MG63 (cell line): ENCODE results near the gene TKFC. TPM values are rescaled to one million over a fixed set of nuclear protein-coding genes. Genes with fewer than 3 reads are reported as not detected.

Source experiments
- DNase-seq: peaks from one replicate; pipeline ENCODE4 v3.0.0-alpha.2; 2020
- H3K27me3 ChIP-seq: fragments of 250-450 bp; sonication (Bioruptor Pico); 2 replicates; pipeline ENCODE4 v1.5.1; 2020; ENCODE audit warnings: mild to moderate bottlenecking, moderate library complexity
- H3K36me3 ChIP-seq: fragments of 250-450 bp; sonication (Bioruptor Pico); 2 replicates; pipeline ENCODE4 v1.5.1; 2020; ENCODE audit warnings: mild to moderate bottlenecking, moderate library complexity
- H3K4me3 ChIP-seq: fragments of 250-450 bp; sonication (Bioruptor Pico); 2 replicates; pipeline ENCODE4 v1.5.1; 2020; ENCODE audit warnings: mild to moderate bottlenecking, moderate library complexity
- H3K9me3 ChIP-seq: fragments of 250-450 bp; sonication (Bioruptor Pico); 2 replicates; pipeline ENCODE4 v1.5.1; 2020; ENCODE audit warnings: mild to moderate bottlenecking, moderate library complexity
- total RNA-seq: library from RNA; depleted of rRNA; stranded (reverse); fragments of >200 nt; shearing (Covaris generic); gene quantifications from 2 replicates; pipeline ENCODE4 v1.2.3, GENCODE V29; 2014; ENCODE audit warnings: low replicate concordance

Gene TKFC
- total RNA-seq, 1 experiment from 2014 or later = 36.0 TPM

DNA sequence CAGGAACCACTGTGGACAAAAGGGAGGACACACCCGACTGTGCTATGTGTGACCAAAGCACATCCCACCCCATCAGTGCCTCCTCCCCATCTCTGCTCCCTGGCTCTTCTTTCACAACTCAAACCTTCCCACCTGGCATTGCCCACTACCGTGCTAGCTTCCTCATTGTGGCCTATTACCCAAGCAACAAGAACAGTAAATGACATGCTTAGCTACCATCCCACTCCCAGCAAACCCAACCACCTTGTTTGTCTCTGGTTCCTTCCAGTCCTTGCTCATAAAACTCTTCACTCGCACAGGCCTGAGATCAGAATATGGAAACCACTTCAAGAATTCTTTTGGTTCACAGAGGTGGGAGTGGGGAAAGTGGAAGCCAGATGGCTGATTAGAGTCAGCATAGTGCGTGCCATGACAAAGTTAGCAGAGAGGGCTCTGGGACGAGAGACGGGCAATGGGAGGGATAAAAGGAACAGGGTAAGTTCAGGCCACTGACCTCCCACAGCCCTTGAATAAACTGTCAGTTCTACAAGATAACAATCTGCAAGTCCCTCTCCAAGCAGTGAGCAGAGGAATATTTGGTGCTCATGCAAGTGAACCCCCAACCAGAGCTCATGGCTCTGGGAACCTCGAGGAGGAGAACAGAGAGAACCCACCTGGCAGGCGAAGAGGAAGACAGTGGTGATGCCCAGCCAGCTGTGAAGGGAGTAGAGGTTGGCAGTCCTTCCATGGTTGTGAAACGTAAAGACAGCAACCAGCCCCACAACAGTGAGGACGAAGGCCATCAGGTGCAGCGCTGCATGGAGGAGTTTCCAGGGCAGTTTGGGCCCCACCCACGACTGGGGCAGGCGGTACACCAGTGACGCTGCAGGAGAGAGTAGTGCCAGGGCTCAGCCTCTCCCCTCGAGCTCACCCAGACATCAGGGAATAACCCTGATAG lies 20.4 kb downstream of the TKFC start:
- H3K36me3 ChIP-seq = peaks cover 19% of the 10 kb centered on the region
- no peaks in the 10 kb centered on the region for H3K9me3 ChIP-seq
- no peak overlapping the region for H3K4me3 ChIP-seq
- H3K27me3 ChIP-seq = no peaks in the 10 kb centered on the region
- DNase-seq = no peak

DNA sequence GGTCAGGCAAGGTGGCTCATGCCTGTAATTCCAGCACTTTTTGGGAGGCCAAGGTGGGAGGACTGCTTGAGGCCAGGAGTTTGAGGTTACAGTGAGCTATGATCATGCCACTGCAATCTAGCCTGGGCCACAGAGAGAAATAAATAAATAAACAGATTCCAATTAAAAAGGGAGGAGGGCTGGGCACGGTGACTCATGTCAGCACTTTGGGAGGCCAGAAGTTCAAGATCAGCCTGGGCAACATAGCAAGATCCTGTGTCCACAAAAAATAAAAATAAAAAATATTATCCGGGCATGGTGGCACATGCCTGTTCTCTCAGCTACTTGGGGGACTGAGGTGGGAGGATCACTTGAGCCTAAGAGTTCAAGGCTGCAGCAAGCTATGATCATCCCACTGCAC lies 21.2 kb downstream of the TKFC start:
- Histone ChIP-seq H3K9me3 (no peaks in the 10 kb centered on the region), H3K4me3 (no peak overlapping the region), H3K36me3 (peaks cover 15% of the 10 kb centered on the region), H3K27me3 (no peaks in the 10 kb centered on the region)
- no peak for DNase-seq

DNA sequence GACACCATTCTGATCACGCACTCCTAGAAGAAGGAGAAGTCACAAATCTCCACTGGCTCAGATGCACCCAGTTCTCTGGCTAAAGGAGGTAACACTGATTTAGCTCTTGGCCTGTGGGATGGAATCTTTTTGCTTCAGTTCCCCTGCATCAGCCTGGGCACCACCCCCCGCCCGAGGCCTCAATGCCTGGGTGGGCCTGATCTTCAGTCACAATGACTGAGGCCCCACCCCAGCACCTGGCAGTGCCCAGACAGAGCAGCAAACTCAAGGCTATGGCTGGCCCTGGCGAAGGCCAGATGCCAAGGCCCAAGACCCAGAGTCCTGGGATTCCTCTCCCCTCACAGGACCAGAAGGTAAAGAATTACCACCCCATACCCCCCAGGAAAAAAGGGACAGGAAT lies 23.7 kb downstream of the TKFC start:
- no peaks in the 10 kb centered on the region for H3K27me3 ChIP-seq
- no peak overlapping the region for H3K4me3 ChIP-seq
- no peak for DNase-seq
- peaks cover 9% of the 10 kb centered on the region for H3K36me3 ChIP-seq
- H3K9me3 ChIP-seq = no peaks in the 10 kb centered on the region

DNA sequence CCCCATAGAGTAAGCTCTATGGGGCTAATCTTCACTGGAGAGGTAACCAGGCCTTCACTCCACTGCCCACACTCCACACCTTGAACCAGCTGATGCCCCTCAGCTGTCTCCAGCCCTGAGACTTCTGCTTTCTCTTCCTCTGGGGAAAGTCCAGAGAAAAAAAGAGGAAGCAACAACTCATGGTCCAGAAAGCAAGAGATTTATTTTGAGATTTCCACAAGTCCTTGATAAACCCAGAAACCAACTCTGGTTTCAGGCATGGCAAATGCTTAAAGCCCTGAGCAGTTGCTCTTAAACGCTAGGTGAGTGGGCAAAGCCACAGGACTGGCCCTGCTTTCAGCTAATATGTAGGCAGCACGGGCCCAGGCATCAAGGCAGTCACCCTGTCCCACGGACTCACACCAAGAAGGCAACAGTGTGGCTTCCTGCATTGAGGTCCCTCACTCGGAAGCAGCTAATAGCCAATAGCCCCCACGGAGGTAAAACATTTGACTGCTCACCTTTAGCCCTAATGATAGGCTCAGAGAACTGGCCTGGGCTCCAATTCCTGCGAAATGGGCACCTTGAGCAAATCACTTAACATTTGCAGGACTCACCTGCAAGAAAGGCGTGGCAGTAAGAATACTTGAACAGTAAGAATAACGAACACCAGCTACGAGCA lies 24.3 kb downstream of the TKFC start:
- no peak for DNase-seq
- Histone ChIP-seq H3K4me3 (no peak overlapping the region), H3K9me3 (no peaks in the 10 kb centered on the region), H3K27me3 (no peaks in the 10 kb centered on the region), H3K36me3 (peaks cover 6% of the 10 kb centered on the region; the same call in 1 of the 2 replicates)

DNA sequence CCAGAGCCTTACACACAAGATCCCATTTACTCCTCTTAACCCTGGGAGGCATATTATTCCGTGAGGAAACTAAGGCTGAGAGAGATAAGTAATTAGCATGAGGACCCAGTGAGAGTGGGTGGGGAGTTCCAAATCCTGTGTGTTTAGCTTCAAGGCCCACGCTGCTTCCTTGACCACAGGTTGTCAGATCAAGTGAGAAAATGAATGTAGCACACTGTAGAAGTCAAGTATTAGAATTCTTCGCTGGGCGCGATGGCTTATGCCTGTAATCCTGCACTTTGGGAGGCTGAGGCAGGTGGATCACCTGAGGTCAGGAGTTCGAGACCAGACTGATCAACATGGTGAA lies 24.8 kb downstream of the TKFC start:
- Histone ChIP-seq H3K27me3 (no peaks in the 10 kb centered on the region), H3K4me3 (no peak overlapping the region), H3K36me3 (peaks cover 3% of the 10 kb centered on the region; the same call in 1 of the 2 replicates), H3K9me3 (no peaks in the 10 kb centered on the region)
- no peak for DNase-seq

DNA sequence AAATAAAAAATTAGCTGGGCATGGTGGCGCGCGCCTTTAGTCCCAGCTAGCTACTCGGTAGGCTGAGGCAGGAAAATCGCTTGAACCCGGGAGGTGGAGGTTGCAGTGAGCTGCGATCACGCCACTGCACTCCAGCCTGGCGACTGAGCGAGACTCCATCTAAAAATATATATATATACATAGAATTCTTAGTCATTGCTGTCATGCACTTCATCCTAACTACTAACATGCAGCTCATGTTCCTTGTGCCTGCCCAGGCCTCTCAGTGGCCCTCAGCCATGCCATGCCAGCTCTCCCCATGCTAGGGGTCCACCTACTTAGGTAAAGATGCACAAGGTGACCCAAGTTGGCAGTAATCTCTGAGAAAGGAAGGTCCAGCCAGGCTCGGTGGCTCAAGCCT lies 25.5 kb downstream of the TKFC start:
- Histone ChIP-seq H3K27me3 (no peaks in the 10 kb centered on the region), H3K9me3 (no peaks in the 10 kb centered on the region), H3K36me3 (peaks cover 8% of the 10 kb centered on the region), H3K4me3 (no peak overlapping the region)
- DNase-seq = no peak

DNA sequence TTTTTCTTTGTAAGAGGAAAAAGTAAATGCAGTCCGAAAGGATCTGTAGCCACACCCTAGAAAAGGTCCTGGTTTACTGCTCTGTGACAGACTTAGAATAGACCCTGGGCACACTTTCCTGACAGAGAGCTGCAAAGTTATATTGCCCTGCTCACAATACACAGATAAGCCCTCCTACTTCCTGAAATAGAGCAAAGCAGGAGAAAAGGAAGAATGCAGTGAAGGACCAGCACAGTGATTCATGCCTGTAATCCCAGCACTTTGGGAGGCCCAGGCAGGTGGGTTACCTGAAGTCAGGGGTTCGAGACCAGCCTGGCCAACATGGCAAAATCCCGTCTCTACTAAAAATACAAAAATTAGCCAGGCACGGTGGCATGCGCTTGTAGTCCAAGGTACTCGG lies 26.5 kb downstream of the TKFC start:
- DNase-seq = no peak
- no peaks in the 10 kb centered on the region for H3K9me3 ChIP-seq
- H3K27me3 ChIP-seq = no peaks in the 10 kb centered on the region
- H3K36me3 ChIP-seq = peaks cover 17% of the 10 kb centered on the region
- no peak overlapping the region for H3K4me3 ChIP-seq

DNA sequence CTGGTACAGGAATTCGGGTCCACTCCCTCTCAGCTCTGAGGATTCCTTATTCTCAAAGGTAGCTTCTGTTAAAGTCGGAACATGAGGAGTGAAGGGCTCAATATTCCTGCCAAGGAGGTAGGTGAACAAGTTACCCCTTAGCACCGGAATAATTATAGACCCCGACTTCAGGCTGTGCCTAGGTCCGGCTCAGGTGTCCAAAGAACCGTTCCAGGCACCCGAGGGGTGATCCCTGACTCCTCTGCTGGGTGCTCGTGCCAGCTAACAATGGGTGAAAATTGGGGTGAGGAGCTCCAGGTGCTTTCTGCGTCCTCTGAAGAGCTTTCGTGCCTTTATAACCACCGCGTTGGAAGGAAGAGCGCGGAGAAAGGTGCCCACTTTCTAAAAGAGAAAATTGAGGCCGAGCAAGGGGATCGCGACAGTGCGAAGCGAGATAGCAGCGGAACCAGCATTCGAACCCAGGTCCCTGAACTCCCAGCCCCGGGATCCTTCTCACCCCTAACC lies 28.3 kb downstream of the TKFC start:
- H3K36me3 ChIP-seq = peaks cover 35% of the 10 kb centered on the region
- H3K27me3 ChIP-seq = no peaks in the 10 kb centered on the region
- peak overlapping the region; percentile 73 for H3K4me3 ChIP-seq
- DNase-seq = no peak
- no peaks in the 10 kb centered on the region for H3K9me3 ChIP-seq

DNA sequence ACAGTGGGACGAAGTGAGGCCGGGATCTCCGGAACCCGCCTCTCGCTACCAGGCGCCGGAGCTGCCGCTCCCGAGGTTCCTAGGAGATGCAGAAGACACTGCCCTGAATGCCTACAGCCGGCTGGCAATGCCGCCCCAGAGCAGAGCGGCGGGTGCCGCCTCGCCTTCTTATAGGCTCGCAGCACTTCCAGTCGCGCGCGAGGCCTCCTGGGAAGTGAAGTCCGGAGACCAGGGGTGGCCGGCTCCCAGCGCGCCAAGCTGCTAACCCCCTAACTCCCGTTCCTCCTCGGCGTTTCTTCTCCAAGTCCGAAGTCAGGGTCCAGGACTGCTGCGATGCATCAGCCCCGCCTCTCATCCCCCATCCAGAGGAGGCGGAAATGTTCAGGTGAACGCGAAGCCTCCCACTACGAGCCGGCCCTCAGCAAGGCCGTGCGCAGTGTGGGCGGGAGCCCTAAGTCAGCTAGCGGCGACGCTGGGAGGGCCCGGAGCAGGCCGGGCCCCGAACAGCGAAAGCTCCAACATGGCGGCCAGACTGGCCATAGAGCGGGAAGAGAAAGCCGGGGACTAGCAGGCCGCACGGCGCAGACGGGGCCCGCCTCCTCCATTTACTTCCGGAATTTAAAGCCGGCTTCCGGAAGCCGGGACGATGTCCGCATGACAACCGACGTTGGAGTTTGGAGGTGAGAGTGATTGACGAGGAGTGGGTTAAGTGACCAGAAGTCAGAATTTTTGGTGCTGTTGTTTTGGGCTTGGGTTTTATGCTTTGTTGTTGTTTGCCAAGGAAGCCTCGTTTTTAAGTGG lies 28.9 kb downstream of the TKFC start, which contains the start of the genes CYB561A3 and TMEM138:
Gene CYB561A3, minus strand, starts transcription at position 142 of the 801 bp plus-strand sequence. CDS start 5,169 bp downstream, outside the sequence.
Gene TMEM138, plus strand, starts transcription at position 634 of the 801 bp plus-strand sequence. CDS start 2,017 bp downstream, outside the sequence.
- peak; percentile 95 for DNase-seq
- no peaks in the 10 kb centered on the region for H3K27me3 ChIP-seq
- H3K4me3 ChIP-seq = peak within 1 kb of the TSS; percentile 73
- H3K9me3 ChIP-seq = no peaks in the 10 kb centered on the region
- peaks cover 41% of the 10 kb centered on the region for H3K36me3 ChIP-seq

DNA sequence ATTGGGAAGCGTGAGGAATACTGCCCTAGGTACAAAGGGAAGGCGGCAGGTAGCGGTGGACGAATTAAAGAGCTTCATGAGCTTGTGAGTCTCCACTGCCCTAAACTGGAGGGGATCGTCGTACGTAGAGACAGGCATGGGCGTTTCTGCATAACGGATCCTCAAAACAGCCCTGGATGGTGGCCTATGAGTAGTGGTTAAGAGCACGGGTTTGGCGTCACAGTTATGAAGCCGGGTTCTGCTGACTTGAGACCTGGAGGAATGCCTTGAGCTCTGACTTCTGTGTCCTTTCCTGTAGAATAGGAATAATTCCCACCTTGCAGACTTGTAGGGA lies 29.5 kb downstream of the TKFC start:
- peaks cover 47% of the 10 kb centered on the region for H3K36me3 ChIP-seq
- peak; percentile 26 for DNase-seq
- no peaks in the 10 kb centered on the region for H3K9me3 ChIP-seq
- peak overlapping the region; percentile 73 for H3K4me3 ChIP-seq
- H3K27me3 ChIP-seq = no peaks in the 10 kb centered on the region

DNA sequence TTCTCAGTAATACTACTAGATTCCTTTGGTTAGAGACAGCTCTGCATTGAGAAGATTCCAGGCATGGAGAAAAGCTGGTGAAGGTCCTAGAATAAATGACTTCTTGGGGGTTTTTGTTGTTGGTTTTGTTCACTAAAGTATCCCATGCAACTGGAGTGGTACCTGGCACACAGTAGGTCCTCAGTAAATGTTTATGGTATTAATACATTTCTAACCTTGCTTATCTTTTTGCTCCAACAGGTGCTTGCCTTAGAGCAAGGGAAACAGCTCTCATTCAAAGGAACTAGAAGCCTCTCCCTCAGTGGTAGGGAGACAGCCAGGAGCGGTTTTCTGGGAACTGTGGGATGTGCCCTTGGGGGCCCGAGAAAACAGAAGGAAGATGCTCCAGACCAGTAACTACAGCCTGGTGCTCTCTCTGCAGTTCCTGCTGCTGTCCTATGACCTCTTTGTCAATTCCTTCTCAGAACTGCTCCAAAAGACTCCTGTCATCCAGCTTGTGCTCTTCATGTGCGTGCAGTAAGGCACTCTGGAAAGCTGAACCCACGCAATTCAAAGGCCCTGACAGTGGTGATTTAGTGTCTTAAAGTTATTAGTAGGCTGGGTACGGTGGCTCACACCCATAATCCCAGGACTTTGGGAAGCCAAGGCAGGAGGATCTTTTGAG lies 31.1 kb downstream of the TKFC start:
- no peaks in the 10 kb centered on the region for H3K27me3 ChIP-seq
- H3K4me3 ChIP-seq = no peak overlapping the region
- peaks cover 63% of the 10 kb centered on the region for H3K36me3 ChIP-seq
- H3K9me3 ChIP-seq = no peaks in the 10 kb centered on the region
- DNase-seq = no peak

DNA sequence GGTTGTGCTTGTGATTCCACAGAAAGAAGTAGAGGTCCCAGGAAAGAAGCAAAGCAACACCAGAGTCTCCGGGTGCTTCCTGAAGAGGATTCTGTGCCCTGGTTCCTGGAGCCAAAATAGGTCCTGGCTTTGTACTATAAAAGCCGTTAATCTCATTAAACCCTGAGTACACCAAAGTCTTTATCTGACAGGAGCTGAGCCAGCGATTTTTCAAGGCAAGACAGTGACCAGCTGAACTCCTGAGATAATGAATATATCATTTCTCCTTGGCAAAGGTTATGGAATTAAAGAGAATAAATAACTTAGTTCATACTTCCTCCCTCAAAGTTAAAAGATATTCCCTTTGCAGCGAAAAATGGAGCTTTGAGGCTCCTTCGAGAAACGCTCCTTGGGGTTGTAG lies 34.4 kb downstream of the TKFC start:
- no peaks in the 10 kb centered on the region for H3K9me3 ChIP-seq
- H3K27me3 ChIP-seq = no peaks in the 10 kb centered on the region
- DNase-seq = no peak
- peaks cover 85% of the 10 kb centered on the region for H3K36me3 ChIP-seq
- no peak overlapping the region for H3K4me3 ChIP-seq

DNA sequence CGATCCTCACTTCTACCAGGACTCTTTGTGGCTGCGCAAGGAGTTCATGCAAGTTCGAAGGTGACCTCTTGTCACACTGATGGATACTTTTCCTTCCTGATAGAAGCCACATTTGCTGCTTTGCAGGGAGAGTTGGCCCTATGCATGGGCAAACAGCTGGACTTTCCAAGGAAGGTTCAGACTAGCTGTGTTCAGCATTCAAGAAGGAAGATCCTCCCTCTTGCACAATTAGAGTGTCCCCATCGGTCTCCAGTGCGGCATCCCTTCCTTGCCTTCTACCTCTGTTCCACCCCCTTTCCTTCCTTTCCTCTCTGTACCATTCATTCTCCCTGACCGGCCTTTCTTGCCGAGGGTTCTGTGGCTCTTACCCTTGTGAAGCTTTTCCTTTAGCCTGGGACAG lies 35.6 kb downstream of the TKFC start:
- Histone ChIP-seq H3K27me3 (no peaks in the 10 kb centered on the region), H3K4me3 (no peak overlapping the region), H3K36me3 (peaks cover 78% of the 10 kb centered on the region), H3K9me3 (no peaks in the 10 kb centered on the region)
- DNase-seq = no peak

DNA sequence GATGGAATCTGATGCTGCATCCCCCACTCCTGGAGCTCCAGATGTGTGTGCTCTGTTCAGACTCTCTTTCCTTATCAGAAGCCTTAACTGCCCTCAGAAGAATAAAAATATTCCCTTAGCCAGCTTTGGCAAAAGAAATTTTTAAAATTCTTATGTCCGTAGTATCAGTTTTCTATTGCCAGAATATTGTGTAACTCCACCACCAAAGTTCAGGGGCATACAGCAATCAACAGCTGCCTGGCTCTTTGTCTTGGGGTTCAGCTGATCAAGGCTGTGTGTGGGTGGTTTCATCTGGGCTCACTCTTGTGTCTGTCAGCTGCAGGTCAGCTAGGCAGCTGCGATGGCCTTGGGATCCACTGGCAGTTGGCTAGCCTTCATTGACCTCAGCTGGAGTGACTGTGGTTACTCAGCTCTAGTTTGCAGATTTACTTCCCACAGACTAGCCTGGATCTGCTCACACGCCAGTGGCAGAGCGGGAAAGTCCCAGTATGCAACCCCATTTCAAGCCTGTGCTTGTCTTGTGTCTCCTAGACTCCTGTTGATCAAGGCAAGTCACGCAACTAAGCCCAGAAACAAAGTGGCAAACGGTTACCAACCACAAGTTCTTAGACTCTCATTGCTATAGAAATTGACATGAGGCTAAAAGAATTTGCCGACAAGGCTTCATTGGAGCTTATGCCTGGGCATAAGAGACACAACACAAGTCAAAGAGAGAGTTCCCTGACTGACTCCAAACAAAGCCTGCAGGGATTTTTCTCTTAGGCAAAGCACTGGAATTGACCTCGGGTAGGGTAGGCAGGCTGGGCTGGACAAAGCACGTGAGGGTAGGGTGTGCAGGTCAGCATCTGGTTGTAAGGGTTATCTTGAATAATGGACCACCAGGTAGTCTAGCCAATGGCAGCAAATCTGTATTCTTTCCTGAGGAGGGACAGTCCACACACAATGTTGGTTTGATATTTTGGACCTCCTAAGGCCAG lies 36.6 kb downstream of the TKFC start:
- Histone ChIP-seq H3K27me3 (no peaks in the 10 kb centered on the region), H3K4me3 (no peak overlapping the region), H3K36me3 (peaks cover 70% of the 10 kb centered on the region), H3K9me3 (no peaks in the 10 kb centered on the region)
- DNase-seq = peak; percentile 66

DNA sequence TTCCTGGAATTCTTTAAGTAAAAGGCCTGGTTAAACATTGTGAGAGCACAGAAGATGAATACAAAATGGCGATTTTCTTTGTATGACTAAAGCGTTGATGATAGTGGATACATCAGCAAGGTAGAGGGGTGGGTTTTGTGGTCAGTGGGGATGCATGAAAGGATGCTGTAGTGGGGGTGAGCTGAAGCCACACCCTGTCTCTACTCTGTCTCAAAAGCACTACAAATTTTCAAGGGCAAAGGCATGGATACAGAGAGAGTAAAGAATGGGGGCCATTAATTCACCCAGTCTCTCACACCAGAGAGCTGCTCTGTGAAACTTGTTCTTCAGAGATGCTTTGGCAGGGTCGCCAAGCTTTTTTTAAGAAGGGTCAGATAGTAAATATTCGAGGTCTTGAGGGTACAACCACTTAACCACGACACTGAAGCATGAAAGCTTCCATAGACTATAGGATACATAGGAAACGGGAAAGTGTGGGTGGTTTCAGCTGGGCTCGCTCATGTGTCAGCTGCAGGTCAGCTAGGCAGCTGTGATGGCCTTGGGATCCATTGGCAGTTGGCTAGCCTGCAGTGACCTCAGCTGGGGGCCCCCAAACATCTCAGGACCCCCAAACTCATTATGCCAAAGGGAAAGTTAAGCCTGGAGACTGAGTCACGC lies 37.4 kb downstream of the TKFC start:
- H3K36me3 ChIP-seq = peaks cover 65% of the 10 kb centered on the region
- DNase-seq = no peak
- no peaks in the 10 kb centered on the region for H3K9me3 ChIP-seq

More for the DNA sequence above, 37.4 kb downstream of the TKFC start:
- Histone ChIP-seq H3K4me3 (no peak overlapping the region), H3K27me3 (no peaks in the 10 kb centered on the region)
